ENCODE measurements around the gene THRAP3.

The THRAP3 gene

GRCh38 chr1:36307601-36308330 lies 83.5 kb downstream of the THRAP3 start:
- DNase-seq (ENCODE audit: extremely low read depth, low read depth) = no peak
- no peak for TF ChIP-seq CTCF (IDR thresholded peaks at IDR 0.05; ENCODE audit: low read depth, low read length)

- TF ChIP-seq CTCF (IDR thresholded peaks at IDR 0.05; ENCODE audit: low read depth, low read length) = no peak
- no peak for DNase-seq (ENCODE audit: extremely low read depth, low read depth)
Measured at GRCh38 chr1:36309397-36309796, 85.2 kb downstream of the THRAP3 start.

- no peak for DNase-seq (ENCODE audit: extremely low read depth, low read depth)
- TF ChIP-seq CTCF (IDR thresholded peaks at IDR 0.05; ENCODE audit: low read depth, low read length) = no peak
Measured at GRCh38 chr1:36320291-36320761, 96.1 kb downstream of the THRAP3 start.

- no peak for TF ChIP-seq CTCF (IDR thresholded peaks at IDR 0.05; ENCODE audit: low read depth, low read length)
Measured at GRCh38 chr1:36320767-36321118, 96.5 kb downstream of the THRAP3 start.

GRCh38 chr1:36321119-36321951 lies 97.1 kb downstream of the THRAP3 start:
- peak; percentile 92 for DNase-seq (ENCODE audit: extremely low read depth, low read depth)
- no peak for TF ChIP-seq CTCF (IDR thresholded peaks at IDR 0.05; ENCODE audit: low read depth, low read length)

More at GRCh38 chr1:36320767-36321118, 96.5 kb downstream of the THRAP3 start:
- DNase-seq (ENCODE audit: extremely low read depth, low read depth) = no peak

- no peak for TF ChIP-seq CTCF (IDR thresholded peaks at IDR 0.05; ENCODE audit: low read depth, low read length)
- DNase-seq (ENCODE audit: extremely low read depth, low read depth) = no peak
Measured at GRCh38 chr1:36322041-36322785, 98.0 kb downstream of the THRAP3 start.
